ENCODE data around the gene PPP6R1. TPM values are rescaled to one million over a fixed set of nuclear protein-coding genes. Genes with fewer than 3 reads are reported as not detected.

PPP6R1 gene
- total RNA-seq, 4 donors from 2014 or later, result 23.6 to 42.8 (median 26.6) TPM

DNA sequence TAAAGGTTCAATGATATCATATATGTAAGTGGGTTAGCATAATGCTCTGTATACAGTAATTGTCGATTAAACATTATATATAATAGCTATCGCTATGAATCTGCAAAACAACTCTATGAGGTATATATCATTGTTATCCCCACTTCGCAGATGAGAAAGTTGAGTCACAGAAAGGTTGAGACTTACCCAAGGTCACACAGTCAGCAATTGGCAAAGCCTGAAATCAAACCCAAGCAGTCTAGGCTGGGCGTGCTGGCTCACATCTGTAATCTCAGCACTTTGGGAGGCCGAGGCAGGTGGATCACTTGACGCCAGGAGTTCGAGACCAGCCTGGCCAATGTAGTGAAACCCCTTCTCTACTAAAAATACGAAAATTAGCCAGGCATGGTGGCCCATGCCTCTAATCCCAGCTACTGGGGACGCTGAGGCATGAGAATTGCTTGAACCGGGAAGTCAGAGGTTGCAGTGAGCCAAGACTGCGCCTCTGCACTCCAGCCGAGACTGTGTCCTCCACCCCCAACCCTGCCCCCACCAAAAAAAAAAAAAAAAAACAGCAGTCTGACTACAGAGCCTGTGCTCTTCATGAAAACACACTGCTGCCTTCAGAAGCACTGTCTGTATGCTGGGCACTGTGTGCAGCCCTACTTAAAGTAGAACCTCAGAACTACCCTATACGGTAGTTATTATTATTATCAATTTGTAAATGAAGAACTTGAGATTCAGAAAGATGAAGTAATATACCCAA is 19.7 kb upstream of the PPP6R1 start:
- TF ChIP-seq CTCF (IDR thresholded peaks at IDR 0.05; ENCODE audit: low read depth), result no peak

- TF ChIP-seq CTCF (IDR thresholded peaks at IDR 0.05; ENCODE audit: low read depth), result no peak
Observed at GRCh38 chr19:55277494-55277893, 18.7 kb upstream of the PPP6R1 start.

DNA sequence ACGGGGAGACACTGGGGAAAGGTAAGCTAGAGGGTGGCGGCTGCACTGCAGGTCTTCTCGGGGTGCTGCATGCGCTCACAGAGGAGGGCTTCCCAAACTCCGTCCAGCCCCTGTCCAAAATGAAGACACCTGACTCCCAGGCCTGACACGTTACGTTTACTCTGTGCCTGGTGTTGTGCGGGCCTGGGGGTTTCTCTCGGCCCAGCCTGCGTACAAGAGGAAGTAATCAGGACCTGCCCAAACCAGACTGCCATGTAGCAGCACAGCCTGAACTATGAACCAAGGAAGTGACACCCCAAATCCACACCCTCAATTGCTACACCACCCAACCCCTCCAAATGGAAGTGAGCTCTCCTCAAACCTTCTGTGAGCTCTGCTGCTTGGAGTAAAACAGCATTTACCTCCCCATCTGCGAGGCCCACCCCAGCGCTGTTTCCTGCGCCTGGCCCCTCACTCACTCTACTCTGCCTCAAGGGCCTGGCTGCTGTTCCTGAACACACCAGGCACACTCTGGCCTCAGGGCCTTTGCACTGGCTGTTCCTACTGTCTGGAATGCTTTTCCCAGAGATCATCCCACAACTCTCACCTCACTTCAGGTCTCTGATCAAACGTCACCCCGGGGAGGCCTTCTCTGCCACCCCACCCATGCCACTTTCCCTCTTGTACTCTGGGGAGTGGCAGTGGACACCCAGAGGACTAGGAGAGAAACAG is 18.1 kb upstream of the PPP6R1 start:
- TF ChIP-seq CTCF (IDR thresholded peaks at IDR 0.05; ENCODE audit: low read depth), result no peak

DNA sequence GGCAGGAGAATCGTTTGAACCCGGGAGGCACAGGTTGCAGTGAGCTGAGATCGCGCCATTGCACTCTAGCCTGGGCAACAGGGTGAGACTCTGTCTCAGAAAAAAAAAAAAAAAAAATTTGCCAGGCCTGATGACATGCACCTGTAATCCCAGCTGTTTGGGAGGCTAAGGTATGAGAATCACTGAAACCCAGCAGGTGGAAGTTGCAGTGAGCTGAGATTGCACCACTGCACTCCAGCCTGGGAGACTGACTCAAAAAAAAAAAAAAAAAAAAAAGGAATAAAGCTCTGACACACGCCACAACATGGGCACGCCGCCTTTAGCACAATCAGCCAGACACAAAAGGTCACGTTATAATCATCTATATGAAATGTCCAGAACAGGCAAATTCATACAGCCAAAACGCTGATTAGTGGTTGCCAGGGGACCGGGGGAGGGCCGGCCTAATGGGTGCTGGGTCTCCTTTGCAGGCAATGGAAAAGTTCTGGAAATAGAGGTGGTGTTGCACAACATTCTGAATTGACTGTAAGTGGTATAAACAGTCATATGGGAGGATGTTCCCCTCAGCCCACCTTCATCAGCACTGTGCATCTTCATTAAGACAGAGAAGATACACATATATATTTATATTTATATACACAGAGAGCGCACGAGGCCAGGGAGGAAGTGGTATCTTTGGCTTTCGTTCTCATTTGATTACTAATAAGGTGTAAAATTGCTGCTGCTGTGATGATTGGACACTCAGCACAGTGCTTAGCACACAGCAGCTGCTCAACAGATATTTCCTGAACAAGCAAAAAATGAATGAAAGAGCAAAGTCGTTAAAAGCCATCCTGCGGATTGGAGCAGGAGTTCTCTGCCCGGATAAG is 17.3 kb upstream of the PPP6R1 start:
- TF ChIP-seq CTCF (IDR thresholded peaks at IDR 0.05; ENCODE audit: low read depth), result no peak

DNA sequence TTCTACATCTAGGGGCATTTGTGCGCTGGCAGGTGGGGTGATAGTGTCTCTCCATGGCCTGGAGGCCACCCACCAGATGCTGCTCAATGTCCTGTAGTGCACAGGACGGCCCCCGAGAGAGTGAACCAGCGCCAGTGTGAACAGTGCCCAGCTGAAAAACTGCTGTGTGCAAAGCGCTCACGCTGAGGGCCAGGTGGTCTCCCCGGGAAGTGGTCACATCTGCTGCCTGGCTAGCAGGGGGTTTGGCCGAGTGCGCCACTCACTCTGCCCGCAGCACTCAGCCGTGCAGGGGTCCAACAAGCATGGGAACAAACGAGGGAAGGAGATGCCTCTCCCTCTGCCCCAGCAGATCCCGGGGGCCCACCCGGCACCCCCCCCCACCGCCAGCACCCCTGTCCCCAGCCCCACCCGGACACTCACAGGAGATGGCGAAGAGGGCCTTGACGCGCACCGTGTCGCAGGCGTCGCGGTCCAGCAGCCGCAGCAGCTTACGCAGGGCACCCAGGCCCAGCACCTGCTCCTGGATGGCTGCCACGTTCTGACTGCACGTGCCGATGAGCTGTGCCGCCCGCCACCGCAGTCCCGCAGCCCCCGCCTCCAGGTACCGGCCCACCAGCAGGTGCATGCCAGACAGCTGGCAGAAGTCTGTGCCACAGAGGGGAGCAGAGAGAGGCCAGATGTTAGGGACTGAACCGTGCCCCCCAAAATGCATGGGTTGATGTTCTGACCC is 15.3 kb upstream of the PPP6R1 start:
- TF ChIP-seq CTCF (IDR thresholded peaks at IDR 0.05; ENCODE audit: low read depth), result no peak

- no peak for TF ChIP-seq CTCF (IDR thresholded peaks at IDR 0.05; ENCODE audit: low read depth)
Observed at GRCh38 chr19:55272142-55272541, 13.3 kb upstream of the PPP6R1 start.
